HG03575 (cell line): ENCODE data around the gene NEDD4L.

Source experiments
- ATAC-seq: cut with Tn5 transposase; IDR thresholded peaks from one replicate; pipeline ENCODE4 v1.9.1; 2021; ENCODE audit not compliant: unreplicated experiment, insufficient number of reproducible peaks, low FRiP score; ENCODE audit errors: extremely low read depth

NEDD4L gene

DNA sequence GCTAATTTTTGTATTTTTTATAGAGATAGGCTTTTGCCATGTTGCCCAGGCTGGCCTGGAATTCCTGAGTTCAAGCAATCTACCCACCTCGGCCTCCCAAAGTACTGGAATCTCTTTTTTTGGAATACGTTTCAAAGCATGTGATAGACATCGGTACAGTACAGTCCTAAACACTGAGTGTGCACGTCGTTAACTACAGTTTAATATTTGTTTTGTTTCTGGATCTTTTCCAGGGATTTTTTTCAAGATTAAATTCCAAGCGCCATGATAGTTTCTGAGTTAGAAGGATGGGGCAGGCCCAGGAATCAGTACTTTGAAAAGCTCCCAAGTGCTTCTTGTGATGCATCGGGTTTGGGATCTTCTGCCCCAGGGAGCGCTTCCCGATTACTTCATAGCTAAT lies 33.3 kb downstream of the NEDD4L start:
- ATAC-seq = no peak

DNA sequence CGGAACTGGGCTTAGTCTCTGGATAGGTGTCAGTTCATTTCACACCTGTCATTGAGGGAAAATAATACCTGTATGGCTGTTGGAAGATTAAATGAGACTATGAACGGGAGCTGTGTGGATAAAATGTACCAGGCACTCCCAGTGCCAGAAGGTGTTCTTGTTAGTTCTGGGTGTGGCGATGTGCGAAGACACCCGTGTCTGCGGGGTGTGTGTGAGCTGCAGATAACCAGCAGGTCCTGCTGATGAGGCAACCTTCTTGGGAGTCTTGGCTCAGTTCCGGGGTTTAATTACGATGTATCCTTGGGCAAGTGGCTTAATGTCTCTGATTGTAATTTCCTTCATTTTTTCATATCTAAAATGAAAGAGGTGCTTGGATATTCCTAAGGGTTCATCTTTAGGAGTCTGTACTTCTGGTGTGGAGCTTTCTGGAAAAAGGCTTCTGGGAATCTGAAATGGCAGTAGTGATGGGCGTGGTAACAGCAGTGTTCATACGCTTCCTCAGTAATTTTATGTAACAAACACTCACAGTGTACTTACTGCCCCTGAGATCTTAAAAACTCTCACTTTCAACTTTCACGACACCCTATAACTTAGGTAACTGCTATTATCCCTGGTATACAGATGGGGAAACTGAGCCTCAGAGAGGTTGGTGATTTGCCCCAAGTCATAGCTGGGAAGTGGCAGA lies 35.0 kb downstream of the NEDD4L start:
- ATAC-seq = no peak

DNA sequence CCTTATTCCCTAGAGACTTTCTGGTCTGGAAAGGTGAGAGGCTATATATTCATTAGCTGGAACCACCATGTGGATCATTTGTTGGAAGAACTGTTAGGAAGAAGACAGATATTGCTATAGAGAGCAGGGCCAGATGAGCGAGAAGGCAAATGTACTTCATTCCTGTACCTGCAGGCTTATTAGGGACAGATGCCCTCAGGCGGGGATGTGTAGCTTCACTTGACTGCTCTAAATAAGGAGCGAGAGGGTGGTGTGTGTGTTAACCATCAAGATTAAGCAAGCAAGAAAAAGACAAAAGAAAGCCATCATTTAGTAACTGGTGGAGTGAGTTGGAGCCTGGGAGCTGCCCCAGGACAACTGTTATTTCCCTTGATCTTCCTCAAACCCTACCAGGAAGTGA lies 36.4 kb downstream of the NEDD4L start:
- ATAC-seq = no peak

DNA sequence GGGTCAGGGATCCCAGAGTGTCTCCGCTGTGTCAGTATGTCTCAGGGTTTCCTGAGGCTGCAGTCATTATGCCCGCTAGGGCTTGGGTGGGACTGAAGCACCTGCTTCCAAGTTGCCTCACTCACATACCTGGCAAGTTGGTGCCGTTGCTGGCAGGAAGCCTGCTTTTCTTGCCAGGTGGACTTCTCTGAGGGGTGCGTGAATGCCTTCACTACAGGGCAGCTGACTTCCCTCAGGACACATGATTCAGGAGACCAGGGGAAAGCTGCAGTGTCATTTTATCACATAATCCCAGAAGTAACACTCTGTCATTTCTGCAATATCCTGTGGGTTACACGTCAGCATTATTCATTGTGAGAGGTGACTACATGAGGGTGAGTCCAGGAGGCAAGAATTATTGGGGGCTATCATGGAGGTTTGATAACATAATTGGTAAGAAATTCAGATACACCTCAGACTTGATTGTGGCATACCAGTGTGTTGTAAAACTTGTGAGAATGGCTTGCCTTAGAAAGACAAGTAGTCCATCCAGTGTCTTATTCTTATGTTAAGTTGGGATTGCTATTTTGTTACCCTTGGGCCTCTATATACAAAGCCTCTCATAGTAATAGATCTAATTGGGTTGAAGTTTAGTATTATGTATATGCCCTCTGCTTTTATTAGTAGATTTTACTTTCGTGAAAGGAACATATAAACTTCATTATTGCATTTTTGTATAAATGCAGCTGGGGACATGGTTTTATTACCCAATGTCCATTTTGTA lies 44.1 kb downstream of the NEDD4L start:
- ATAC-seq = no peak

DNA sequence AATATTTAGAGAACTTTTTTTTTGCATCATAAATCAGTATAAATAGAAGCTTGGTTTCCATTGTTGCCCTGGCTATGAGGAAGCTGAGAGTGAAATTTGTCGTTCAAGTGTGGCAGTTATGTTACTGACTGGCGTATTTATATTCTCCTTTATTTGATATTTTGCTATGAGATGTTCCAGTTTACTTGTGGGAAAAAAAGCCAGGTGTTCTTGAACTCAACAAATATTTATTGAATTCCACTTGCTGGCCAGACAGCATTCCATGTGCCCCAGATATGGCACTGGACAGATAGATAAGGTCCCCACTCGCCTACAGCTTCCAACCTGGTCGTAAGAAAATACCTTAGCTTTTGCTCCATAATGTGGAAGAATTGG lies 44.7 kb downstream of the NEDD4L start:
- no peak for ATAC-seq

DNA sequence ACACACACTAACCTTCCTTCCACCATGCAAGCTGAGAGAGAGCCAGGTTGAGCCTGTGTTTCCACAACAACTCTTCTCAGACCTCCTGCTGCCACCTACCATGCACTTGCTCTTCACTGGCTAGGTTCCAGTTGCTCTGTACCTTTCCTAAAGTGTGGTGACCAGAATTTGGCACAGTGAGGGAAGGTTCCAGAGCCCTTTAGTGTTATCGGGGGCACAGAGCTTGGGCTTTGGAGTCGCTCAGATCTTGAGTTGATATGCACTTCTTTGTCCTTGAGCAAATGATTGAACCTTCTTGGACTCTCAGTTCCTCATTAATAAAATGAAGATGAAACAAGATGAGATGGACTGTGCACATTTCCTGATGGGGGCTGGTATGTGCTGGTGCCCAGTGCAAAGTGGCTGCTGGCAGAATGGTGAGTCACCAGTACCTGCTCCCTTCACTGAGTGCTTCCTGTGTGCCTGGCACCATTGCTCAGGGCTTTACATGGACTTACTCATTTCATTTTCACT lies 47.1 kb downstream of the NEDD4L start:
- peak; percentile 38 for ATAC-seq

DNA sequence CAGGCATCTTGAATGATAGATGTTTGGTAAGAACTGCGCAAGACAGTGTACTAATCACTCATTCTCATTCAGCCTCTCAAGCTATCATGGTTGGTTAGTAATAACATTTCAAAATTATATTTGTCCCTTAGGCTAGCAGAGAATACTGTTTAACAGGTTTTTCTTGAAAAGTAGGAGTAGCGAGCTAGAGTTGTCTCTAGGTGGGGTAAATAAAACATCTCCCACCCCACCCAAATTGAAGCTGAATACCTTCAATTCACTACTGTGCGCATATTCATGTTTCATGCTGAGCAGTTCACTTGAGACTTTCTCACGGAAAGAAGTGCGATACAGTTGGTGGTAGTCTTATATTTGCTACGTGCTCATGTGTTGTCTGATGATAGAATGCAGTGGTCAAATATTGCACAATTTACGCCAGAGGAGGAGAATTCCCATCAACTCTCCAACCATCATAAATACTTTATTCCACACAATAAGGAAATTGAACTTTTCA lies 49.3 kb downstream of the NEDD4L start:
- no peak for ATAC-seq

DNA sequence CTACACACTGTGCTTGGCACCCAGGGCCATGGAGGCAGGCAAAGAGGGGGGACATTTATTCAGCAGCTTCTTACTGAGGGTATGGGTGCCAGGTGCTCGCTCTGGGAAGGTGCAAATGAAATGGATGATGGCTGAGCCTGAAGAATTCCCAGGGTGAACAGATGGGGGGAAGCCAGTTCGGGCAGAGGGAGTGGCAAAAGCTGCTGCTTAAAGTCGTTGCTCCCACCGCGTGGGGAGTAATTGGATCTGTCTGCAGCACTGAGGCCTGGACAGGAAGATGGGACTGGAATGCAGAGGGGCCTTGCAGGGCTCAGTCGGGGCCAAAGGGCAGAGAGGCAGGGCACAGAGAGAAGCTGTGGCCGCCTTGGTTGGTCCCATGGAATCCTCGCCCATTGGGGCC lies 51.2 kb downstream of the NEDD4L start:
- no peak for ATAC-seq

DNA sequence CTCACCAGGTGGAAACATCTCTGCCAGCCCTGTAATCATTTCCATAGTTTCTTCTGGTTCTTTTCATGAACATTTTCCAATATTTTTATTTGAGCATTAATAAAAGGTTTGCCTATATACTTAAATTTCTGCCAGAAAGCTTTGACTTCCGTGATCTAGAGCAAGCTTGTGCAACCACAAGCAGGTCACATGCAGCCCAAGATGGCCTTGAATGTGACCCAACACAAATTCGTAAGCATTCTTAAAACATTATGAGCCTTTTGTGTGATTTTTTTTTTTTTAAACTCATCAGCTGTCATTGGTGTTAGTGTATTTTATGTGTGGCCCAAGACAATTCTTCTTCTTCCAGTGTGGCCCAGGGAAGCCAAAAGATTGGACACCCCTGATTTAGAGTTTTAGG lies 51.6 kb downstream of the NEDD4L start:
- no peak for ATAC-seq

DNA sequence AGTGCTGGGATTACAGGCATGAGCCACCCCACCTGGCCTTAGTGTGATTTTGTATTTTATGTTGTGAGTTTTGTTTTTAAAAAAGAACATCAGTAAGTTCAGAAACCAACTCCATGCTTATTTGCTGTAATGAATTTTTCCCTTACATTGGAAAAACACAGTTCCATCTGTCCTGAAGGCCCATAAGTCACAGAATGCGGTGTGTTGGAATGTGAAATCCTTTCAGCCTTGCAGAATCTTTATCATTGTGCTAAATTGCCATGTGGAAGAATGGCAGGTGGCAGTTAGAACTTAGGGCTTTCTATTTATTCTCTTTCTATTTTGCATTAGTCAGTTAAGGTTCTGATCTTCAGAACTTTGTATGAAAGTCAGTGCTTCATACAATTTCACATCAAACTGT lies 52.6 kb downstream of the NEDD4L start:
- ATAC-seq = no peak

DNA sequence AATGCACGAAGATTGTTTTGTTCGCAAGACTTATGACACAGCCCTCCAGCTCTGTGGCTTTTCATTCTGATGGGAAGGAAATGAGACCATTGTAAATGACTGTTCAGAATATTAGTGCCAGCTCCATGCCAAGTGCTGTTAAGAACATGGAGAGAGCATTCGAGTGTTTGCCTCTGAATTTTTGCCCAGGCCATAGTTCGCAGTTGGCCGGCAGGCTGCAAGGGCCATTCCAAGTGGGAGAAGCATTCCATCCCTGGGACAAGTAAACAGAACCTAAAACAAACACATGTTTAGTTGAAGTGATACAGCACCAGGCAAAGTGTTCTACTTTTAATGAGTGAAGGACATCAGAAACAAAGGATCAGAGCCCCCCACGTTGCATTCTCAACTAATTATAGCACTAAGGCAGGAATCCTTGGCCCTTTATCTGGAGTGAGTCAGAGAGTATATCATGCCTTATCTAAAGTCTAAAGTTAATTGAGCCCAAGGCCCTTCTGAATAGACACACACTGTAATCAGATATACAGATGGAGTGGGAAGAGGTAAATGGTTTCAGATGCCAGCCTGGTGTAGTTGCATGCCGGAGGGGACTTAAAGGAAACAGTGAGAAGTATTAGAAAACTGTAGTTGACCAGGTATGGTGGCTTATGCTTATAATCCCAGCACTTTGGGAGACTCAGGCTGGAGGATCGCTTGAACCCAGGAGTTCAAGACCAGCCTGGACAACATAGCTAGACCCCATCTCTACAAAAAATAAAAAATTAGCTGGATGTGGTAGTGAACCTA lies 53.3 kb downstream of the NEDD4L start:
- no peak for ATAC-seq

DNA sequence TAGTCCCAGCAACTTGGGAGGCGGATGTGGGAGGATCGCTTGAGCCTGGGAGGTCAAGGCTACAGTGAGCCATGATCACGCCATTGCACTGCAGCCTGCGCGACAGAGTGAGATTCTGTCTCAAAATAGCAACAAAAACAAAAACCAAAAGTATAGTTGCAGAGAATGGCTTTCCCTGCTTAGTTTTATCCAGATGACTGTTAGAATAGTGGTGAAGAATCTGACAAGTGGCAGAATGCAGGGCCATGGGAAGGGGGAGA lies 53.8 kb downstream of the NEDD4L start:
- no peak for ATAC-seq

DNA sequence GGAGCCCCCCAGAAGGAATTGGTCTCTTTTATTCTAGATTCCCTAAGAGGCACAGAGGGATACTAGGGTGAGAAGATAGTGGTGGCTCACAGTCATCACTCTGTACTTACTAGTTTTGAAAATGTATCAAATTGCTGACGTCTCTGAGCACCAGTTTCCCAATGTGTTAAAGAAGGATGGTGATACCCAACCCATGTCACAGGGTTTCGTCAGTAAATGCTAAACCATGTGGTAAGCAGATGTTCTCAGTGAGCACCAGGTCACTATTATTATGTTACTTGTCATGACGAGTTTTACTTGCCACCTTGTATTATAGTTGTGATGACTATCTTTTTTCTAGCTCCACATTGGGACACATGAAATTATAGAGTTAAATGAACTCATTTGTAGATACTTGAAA lies 54.7 kb downstream of the NEDD4L start:
- no peak for ATAC-seq

DNA sequence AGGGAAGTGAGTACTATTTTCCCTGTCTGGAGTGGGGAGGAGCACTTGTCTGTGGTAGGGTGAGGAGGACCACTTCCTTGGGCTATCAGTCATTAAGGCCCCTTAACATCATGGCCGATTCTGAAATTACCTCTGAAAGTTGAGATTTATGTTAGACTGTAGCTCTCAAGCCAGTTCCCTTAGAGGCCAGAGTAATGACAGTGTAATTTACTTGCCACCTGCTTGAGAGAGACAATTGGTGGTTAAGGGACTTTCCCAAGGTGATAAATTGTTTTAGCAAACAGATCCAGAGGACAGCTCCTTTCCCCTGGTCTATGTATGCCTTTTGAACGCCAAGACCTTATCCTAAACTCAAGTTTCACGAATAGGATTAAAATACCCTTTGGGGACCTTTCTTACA lies 56.1 kb downstream of the NEDD4L start:
- ATAC-seq = no peak

DNA sequence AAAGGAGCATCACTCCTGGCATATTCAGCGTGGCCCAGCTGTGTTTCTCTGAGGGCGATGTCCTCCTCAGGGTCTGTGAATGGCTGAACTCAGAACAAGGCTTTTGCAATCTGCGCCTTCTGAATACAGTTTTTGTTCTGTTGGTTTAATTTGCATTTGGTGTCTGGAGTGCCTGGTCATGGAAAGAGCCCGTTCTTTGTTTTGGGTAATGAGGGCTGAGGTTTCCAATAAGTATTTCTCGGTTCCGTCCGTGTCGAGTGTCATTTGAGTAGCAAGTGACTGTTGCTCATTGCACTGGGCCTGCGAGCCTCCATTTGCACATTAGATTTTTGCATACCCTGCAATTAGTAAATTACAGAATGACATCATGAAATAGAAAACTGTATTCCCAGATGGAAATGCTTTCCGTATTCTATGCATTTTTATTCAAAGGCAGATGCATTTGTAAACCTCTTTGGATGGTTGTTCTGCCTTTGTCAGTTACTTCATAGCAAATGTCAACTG lies 57.3 kb downstream of the NEDD4L start:
- ATAC-seq = no peak

DNA sequence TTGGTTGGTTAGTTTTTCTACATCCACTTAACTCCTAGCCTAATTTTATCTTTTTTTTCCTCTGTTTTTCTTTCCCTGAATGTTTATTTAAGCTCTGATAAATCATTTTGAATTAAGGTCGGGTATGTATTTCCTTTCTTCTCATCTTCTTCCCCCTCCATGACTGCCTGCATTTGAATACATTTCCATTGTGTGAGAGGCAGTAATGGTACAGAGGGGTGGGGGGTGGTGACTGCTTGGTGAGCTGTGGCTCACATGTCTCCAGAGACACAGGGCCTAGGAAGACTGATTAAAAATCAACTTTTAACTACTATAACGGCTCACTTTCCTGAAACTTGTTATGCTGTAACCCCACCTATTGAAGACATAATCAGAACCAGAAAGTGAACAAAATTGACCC lies 58.0 kb downstream of the NEDD4L start:
- ATAC-seq = no peak

DNA sequence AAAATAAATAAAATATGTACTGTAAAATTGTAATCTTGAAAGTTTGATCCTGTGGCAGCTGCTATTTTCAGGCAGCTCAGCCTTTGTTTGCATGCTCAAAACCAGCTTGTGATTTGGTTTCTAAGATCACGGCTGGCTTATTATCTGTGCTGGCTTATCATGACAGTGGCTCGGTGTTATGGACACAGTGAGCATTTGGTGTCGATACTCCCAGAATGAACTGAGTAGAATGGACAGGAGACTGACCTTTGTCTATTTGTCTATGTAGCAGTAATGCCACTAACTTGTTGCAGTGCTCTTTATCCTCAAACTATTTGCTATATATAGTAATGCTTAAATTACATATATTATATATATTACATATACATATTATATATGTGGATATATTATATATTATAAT lies 58.8 kb downstream of the NEDD4L start:
- no peak for ATAC-seq

DNA sequence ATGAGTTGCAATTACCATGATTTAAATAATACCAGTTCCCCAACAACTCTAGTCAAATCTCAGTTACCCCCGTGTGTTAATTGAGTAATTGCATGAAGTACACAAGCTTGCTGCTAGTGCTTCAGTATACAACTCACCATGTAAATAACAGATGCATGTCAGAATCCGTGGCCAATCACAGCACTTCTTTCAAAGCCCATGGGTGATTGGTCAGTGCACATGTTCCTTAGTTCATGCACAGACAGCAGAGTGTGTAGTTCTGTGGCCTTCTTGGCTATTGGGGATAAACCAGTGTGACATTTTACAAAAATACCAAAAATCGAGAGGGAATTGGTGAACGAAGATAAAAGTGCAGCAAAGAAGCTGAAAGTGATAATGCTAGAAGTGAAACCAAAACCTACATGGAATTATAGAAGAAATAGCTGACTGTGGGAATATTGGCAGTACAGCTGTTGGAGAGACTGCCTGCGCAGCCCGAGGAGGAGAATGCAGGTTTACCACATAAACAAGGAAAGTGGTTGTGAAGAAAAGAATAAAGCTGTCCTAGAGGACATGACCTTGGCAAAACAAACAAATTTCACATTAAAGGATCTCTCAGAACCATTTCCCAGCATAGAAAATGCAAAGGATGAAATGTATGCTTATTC lies 59.4 kb downstream of the NEDD4L start:
- ATAC-seq = no peak

DNA sequence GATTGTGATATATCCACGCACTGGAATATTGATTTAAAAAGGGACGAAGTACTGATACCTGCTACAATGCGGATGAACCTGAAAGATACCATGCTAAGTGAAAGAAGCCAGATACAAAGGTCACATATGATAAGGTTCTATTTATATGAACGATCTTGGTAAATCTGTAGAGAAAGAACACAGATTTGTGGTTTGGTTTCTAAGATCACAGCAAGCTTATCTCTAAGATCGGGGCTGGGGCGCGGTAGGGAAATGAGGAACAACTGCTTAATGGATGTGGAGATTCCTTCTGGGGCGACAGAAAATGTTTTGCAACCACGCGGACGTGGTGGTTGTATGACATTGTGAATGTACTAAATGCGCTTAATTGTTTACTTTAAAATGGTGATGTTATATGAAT lies 60.1 kb downstream of the NEDD4L start:
- no peak for ATAC-seq
